Stomach smooth muscle (tissue), 2 donors: Measurements from ENCODE around the gene PRCD.
A peak's percentile ranks its signal among the peaks of the same experiment; 100 is the strongest.
"Not testable (repeated sequence)": the region's sequence is repeated elsewhere in the genome, so short reads cannot be mapped to it uniquely, and the experiment has no call there.

ENCODE experiments used
- H3K27ac ChIP-seq: one replicate; pipeline ENCODE4 v1.7.0; 2013; ENCODE audit warnings: mild to moderate bottlenecking, low read length, inconsistent platforms
- H3K27me3 ChIP-seq, 2 donors: one replicate each; pipeline ENCODE4 v1.7.0; 2013; ENCODE audit warnings: low read length in 2 of 2; ENCODE audit not compliant: insufficient read depth in 2 of 2, control insufficient read depth in 1 of 2
- H3K36me3 ChIP-seq, 2 donors: one replicate each; pipeline ENCODE4 v1.7.0; 2013; ENCODE audit warnings: low read length in 2 of 2; ENCODE audit not compliant: control insufficient read depth in 2 of 2, insufficient read depth in 2 of 2
- H3K4me1 ChIP-seq: one replicate; pipeline ENCODE4 v1.7.0; 2013; ENCODE audit warnings: low read length; ENCODE audit not compliant: control insufficient read depth, insufficient read depth
- H3K4me3 ChIP-seq, 2 donors: one replicate each; pipeline ENCODE4 v1.7.0; 2013; ENCODE audit warnings: low read length in 2 of 2
- H3K9ac ChIP-seq, 2 donors: one replicate each; pipeline ENCODE4 v1.7.0; 2013; ENCODE audit warnings: low read length in 2 of 2, mild to moderate bottlenecking in 1 of 2
- H3K9me3 ChIP-seq, 2 donors: one replicate each; pipeline ENCODE4 v1.7.0; 2013; ENCODE audit warnings: low read length in 2 of 2; ENCODE audit not compliant: control insufficient read depth in 2 of 2
- donor health status: healthy.
- donor health status: Pancreatic carcinoma.

The PRCD gene

GRCh38 chr17:76528528-76529223, 11.2 kb upstream of the PRCD start:
- Histone ChIP-seq H3K9me3 (no peaks in the 10 kb centered on the region), H3K36me3 (no peaks in the 10 kb centered on the region), H3K4me3 (no peak overlapping the region), H3K27ac (peak overlapping the region; percentile 76), H3K27me3 (peaks cover 2 to 4% of the 10 kb centered on the region in 2 donors), H3K9ac (peak overlapping the region; percentile 29 to 42), H3K4me1 (peaks cover 55% of the 10 kb centered on the region)

GRCh38 chr17:76529224-76530094, 10.4 kb upstream of the PRCD start:
- Histone ChIP-seq H3K4me3 (peak overlapping the region in 1 of 2 donors; percentile 15), H3K9me3 (no peaks in the 10 kb centered on the region), H3K4me1 (peaks cover 54% of the 10 kb centered on the region), H3K9ac (peak overlapping the region in 1 of 2 donors; percentile 42), H3K27me3 (peaks cover 2 to 4% of the 10 kb centered on the region in 2 donors), H3K27ac (peak overlapping the region; percentile 76), H3K36me3 (no peaks in the 10 kb centered on the region)

GRCh38 chr17:76530095-76530723, 9.6 kb upstream of the PRCD start:
- H3K27me3 ChIP-seq: peaks cover 2 to 9% of the 10 kb centered on the region in 2 donors
- no peak overlapping the region for H3K9ac ChIP-seq
- peaks cover 51% of the 10 kb centered on the region for H3K4me1 ChIP-seq

GRCh38 chr17:76530811-76531485, 8.9 kb upstream of the PRCD start:
- H3K27me3 ChIP-seq: peaks cover 4 to 12% of the 10 kb centered on the region in 2 donors
- H3K9ac ChIP-seq: no peak overlapping the region
- H3K9me3 ChIP-seq: no peaks in the 10 kb centered on the region
- H3K4me1 ChIP-seq: peaks cover 52% of the 10 kb centered on the region
- H3K27ac ChIP-seq: peak overlapping the region; percentile 76
- no peaks in the 10 kb centered on the region for H3K36me3 ChIP-seq
- no peak overlapping the region for H3K4me3 ChIP-seq

More at GRCh38 chr17:76530095-76530723, 9.6 kb upstream of the PRCD start:
- Histone ChIP-seq H3K27ac (peak overlapping the region; percentile 76), H3K4me3 (peak overlapping the region in 1 of 2 donors; percentile 15), H3K36me3 (no peaks in the 10 kb centered on the region), H3K9me3 (no peaks in the 10 kb centered on the region)

- H3K4me1 ChIP-seq: peaks cover 52% of the 10 kb centered on the region
- H3K27ac ChIP-seq: no peak overlapping the region
- H3K9ac ChIP-seq: no peak overlapping the region
- no peaks in the 10 kb centered on the region for H3K36me3 ChIP-seq
- H3K27me3 ChIP-seq: peaks cover 10 to 18% of the 10 kb centered on the region in 2 donors
- no peak overlapping the region for H3K4me3 ChIP-seq
- H3K9me3 ChIP-seq: no peaks in the 10 kb centered on the region
These were observed 8.3 kb upstream of the PRCD start for GRCh38 chr17:76531486-76532038.

GRCh38 chr17:76532072-76532651, 7.7 kb upstream of the PRCD start:
- Histone ChIP-seq H3K36me3 (no peaks in the 10 kb centered on the region), H3K27ac (no peak overlapping the region), H3K9ac (no peak overlapping the region), H3K4me3 (no peak overlapping the region), H3K9me3 (no peaks in the 10 kb centered on the region), H3K27me3 (peaks cover 15 to 23% of the 10 kb centered on the region in 2 donors), H3K4me1 (peaks cover 58% of the 10 kb centered on the region)

GRCh38 chr17:76533640-76534359, 6.0 kb upstream of the PRCD start:
- H3K9ac ChIP-seq, H3K27ac ChIP-seq, H3K36me3 ChIP-seq, H3K9me3 ChIP-seq, H3K4me3 ChIP-seq: not testable (repeated sequence)
- Histone ChIP-seq H3K27me3 (peaks cover 19 to 32% of the 10 kb centered on the region in 2 donors), H3K4me1 (peaks cover 46% of the 10 kb centered on the region)

GRCh38 chr17:76534831-76535732, 4.8 kb upstream of the PRCD start:
- Histone ChIP-seq H3K27ac (peak overlapping the region; percentile 6), H3K4me3 (peak overlapping the region in 1 of 2 donors; percentile 68), H3K27me3 (peaks cover 19 to 32% of the 10 kb centered on the region in 2 donors), H3K36me3 (no peaks in the 10 kb centered on the region), H3K9ac (no peak overlapping the region), H3K4me1 (peaks cover 42% of the 10 kb centered on the region), H3K9me3 (no peaks in the 10 kb centered on the region)
